ENCODE results near the gene TUBB1.

TUBB1 gene

DNA sequence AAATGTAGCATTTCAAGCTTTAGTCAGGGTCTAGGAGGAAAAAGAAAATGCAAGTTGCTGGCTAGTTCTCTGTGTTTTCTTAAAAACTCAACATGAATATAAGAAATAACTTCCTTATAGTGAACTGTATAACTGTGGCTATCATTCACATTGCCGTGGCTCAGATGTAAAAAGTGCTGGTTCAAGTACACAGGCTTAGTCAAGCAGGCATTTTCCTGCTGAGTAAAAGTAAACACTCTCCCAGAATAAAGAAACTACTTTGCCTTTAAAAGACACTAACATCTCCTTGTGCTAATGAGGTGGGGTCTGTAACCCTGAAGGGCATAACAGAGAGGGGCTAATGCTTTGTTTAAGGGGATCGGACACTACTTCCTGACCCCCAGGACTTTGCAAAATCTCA, 9.6 kb downstream of the TUBB1 start:
- CTCF ChIA-PET = interaction anchor here (1.0 to 2.3 kb wide), 3 partner anchors 10 to 161 kb away, joined by 3 to 8 read pairs (median 4); partner anchors contain the start of gene TUBB1
- DNase-seq (ENCODE audit: low read depth, low spot score) = no peak
- TF ChIP-seq CTCF (IDR thresholded peaks at IDR 0.05; ENCODE audit: insufficient read depth, low read length, missing control alignments) = no peak
- peak overlapping the region; percentile 37 for H3K4me3 ChIP-seq (ENCODE audit: low read depth, low read length)
- POLR2A ChIA-PET = interaction anchor here (0.6 to 1.1 kb wide), 4 partner anchors 10 to 140 kb away, joined by 3 read pairs; partner anchors contain the start of gene TUBB1

GRCh38 chr20:59030911-59031563, 11.8 kb downstream of the TUBB1 start:
- TF ChIP-seq CTCF (IDR thresholded peaks at IDR 0.05; ENCODE audit: insufficient read depth, low read length, missing control alignments) = no peak
- DNase-seq (ENCODE audit: low read depth, low spot score) = no peak
- peak overlapping the region; percentile 79 for H3K4me3 ChIP-seq (ENCODE audit: low read depth, low read length)
- POLR2A ChIA-PET = interaction anchor here (0.7 to 1.8 kb wide), 4 partner anchors 12 to 457 kb away, joined by 4 to 13 read pairs (median 10); partner anchors contain the start of gene TUBB1
- CTCF ChIA-PET = interaction anchor here (1.0 to 2.1 kb wide), 4 partner anchors 14 to 161 kb away, joined by 3 to 8 read pairs (median 4); no protein-coding TSS in a partner anchor

- ChIA-PET POLR2A (interaction anchor here (0.6 to 1.8 kb wide), 11 partner anchors 11 to 457 kb away, joined by 3 to 13 read pairs (median 4); partner anchors contain the start of genes PRELID3B and TUBB1), CTCF (interaction anchor here (0.8 to 2.1 kb wide), 6 partner anchors 9 to 162 kb away, joined by 3 to 8 read pairs (median 3); no protein-coding TSS in a partner anchor)
- no peak for TF ChIP-seq CTCF (IDR thresholded peaks at IDR 0.05; ENCODE audit: insufficient read depth, low read length, missing control alignments)
- peak overlapping the region; percentile 79 for H3K4me3 ChIP-seq (ENCODE audit: low read depth, low read length)
- no peak for DNase-seq (ENCODE audit: low read depth, low spot score)
Observed at GRCh38 chr20:59031564-59032022, 12.4 kb downstream of the TUBB1 start.

- CTCF ChIA-PET = interaction anchor here (0.8 to 2.1 kb wide), 9 partner anchors 9 to 162 kb away, joined by 3 to 8 read pairs (median 3); no protein-coding TSS in a partner anchor
- POLR2A ChIA-PET = interaction anchor here (0.6 to 1.8 kb wide), 18 partner anchors 8 to 458 kb away, joined by 3 to 13 read pairs (median 4); partner anchors contain the start of genes PRELID3B and TUBB1
- TF ChIP-seq CTCF (IDR thresholded peaks at IDR 0.05; ENCODE audit: insufficient read depth, low read length, missing control alignments) = no peak
- peak within 1 kb of the TSS; percentile 79 for H3K4me3 ChIP-seq (ENCODE audit: low read depth, low read length)
- DNase-seq (ENCODE audit: low read depth, low spot score) = no peak
Observed at GRCh38 chr20:59032023-59032712, 12.9 kb downstream of the TUBB1 start, which contains the start of gene ATP5F1E. Gene ATP5F1E (minus strand): TSS chr20:59032335. CDS start chr20:59032251, 84 bp downstream.

GRCh38 chr20:59032713-59033059, 13.5 kb downstream of the TUBB1 start:
- TF ChIP-seq CTCF (IDR thresholded peaks at IDR 0.05; ENCODE audit: insufficient read depth, low read length, missing control alignments) = peak; percentile 10
- POLR2A ChIA-PET = interaction anchor here (0.7 to 1.8 kb wide), 16 partner anchors 8 to 201 kb away, joined by 3 to 13 read pairs (median 4); partner anchors contain the start of genes PRELID3B and TUBB1
- CTCF ChIA-PET = interaction anchor here (0.9 to 2.1 kb wide), 6 partner anchors 8 to 163 kb away, joined by 3 to 8 read pairs (median 4); no protein-coding TSS in a partner anchor
- DNase-seq (ENCODE audit: low read depth, low spot score) = no peak
- H3K4me3 ChIP-seq (ENCODE audit: low read depth, low read length) = peak overlapping the region; percentile 69

All from AG04449 (cell line).